NCI-H128 (cell line): ENCODE measurements around the gene CCR5.
"Not testable (repeated sequence)": the region's sequence is repeated elsewhere in the genome, so short reads cannot be mapped to it uniquely, and the experiment has no call there.

ENCODE experiments used
- DNase-seq: peaks from one replicate; lab custom pipeline; 2025; ENCODE audit not compliant: unreplicated experiment; lab: John Stamatoyannopoulos, UW

The CCR5 gene

GRCh38 chr3:46383211-46383950, 12.6 kb downstream of the CCR5 start:
- no peak for DNase-seq

GRCh38 chr3:46383951-46384330, 13.2 kb downstream of the CCR5 start:
- DNase-seq: no peak

- DNase-seq: no peak
Measured at GRCh38 chr3:46386205-46386604, 15.5 kb downstream of the CCR5 start.

DNA sequence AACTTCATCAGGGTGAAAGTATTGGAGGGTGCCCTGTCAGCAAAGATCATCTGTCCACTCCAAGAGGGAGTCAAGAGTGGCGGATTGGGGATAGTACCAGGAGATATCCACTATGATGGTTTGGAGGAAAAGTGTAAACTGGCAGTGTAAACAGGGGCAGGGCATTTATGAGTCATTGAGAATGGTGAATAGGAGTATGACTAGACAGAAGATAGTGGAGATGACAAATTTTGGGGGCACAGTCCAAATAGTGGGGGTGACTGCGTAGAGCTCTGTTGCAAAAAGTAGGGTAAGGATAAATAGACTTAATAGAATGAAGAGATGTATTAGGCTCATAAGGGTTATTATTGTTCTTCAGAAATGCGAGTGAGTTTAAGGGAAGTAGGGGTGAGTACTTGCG, 18.1 kb downstream of the CCR5 start:
- not testable (repeated sequence) for DNase-seq

GRCh38 chr3:46389306-46389705, 18.6 kb downstream of the CCR5 start:
- no peak for DNase-seq

- DNase-seq: not testable (repeated sequence)
Measured at GRCh38 chr3:46391526-46391925, 20.8 kb downstream of the CCR5 start.

DNA sequence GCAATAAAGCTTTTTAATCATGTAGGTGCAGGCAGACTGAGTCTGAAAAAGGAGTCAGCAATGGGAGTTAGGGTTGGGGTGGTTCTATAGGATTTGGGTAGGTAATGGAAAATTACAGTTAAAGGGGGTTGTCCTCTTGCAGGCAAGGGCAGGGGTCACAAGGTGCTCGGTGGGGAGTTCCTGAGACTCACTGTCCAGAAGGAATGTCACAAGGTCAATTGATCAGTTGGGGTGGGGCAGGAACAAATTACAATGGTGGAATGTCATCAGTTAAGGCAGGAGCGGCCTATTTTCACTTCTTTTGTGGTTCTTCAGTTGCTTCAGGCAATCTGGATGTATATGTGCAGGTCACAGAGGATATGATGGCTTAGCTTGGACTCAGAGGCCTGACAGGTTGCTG, 22.3 kb downstream of the CCR5 start:
- no peak for DNase-seq

DNA sequence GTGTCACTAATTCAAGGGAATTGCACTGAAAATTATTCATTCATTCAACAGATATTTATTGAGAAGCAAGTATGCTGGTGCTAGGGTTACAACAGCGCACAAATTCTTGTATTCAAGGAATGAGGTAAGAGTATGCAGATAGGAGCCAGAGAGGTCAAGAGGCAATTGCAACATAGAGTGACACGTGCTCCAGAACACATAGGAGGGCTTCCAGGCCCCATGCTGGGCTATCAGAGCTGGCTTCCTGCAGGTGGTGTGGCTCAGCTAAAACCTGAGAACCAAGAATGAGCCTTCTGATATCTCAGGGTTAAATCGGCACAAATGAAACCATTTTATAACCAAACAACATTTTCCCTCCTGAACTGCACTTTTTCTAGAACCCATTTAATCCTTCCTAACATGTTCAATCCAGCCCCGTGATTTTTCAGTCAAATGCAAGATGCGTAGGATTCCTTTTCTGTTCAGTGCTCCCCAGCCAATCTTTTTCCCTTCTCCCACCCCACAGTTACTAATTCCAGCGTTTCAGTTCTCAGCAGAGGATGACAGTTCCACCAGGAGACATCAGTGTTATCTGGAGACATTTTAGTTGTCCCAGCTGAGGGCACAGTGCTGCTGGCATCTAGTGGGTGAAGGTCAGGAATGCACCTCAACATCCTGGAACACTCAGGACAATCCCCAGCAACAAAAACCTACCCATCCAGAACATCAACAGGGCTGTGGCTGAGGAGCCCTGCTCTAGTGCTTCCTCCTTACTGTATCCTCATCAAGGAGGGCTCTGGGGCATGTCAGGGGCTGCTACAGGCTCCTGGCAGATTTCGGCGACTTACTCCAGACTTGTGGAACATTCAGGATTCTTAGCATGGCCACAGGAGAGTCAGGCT, 23.0 kb downstream of the CCR5 start:
- no peak for DNase-seq

- DNase-seq: no peak
Measured at GRCh38 chr3:46395210-46395661, 24.5 kb downstream of the CCR5 start.

- DNase-seq: no peak
Measured at GRCh38 chr3:46395766-46396530, 25.2 kb downstream of the CCR5 start.

DNA sequence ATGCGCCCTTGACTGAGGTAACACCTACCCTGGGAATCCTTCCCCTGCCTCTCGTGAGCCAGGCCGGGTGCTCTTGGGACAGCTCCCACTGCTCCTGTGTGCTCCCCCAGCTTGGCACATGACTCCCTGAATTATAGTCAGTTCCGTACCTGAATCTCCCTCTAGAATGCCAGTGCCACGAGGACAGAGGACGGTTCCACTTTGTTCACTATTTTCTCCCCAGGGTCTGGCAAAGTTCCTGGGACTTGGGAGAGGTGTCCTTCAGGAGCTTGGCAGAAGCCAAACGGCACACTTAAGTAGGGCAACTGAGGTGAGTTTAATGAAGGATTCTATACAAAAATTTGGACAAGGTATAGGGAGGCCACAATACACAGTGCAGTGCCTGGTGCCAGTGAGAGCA, 26.4 kb downstream of the CCR5 start:
- no peak for DNase-seq

GRCh38 chr3:46398186-46398955, 27.6 kb downstream of the CCR5 start:
- DNase-seq: no peak

- no peak for DNase-seq
Measured at GRCh38 chr3:46399098-46399497, 28.4 kb downstream of the CCR5 start.

- no peak for DNase-seq
Measured at GRCh38 chr3:46399557-46399956, 28.8 kb downstream of the CCR5 start.

- no peak for DNase-seq
Measured at GRCh38 chr3:46400000-46400734, 29.4 kb downstream of the CCR5 start.

GRCh38 chr3:46400846-46401245, 30.1 kb downstream of the CCR5 start:
- no peak for DNase-seq

- DNase-seq: no peak
Measured at GRCh38 chr3:46401579-46401978, 30.8 kb downstream of the CCR5 start.

DNA sequence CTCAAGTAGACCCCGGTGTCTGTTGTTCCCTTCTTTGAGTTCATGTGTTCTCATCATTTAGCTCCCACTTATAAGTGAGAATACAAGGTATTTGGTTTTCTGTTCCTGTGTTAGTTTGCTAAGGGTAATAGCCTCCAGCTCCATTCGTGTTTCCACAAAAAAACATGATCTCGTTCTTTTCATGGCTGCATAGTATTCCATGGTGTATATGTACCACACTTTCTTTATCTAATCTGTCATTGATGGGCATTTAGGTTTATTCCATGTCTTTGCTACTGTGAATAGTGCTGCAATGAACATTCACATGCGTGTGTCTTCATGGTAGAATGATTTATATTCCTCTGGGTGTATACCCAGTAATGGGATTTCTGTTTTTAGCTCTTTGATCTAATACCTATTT, 32.2 kb downstream of the CCR5 start:
- DNase-seq: not testable (repeated sequence)

DNA sequence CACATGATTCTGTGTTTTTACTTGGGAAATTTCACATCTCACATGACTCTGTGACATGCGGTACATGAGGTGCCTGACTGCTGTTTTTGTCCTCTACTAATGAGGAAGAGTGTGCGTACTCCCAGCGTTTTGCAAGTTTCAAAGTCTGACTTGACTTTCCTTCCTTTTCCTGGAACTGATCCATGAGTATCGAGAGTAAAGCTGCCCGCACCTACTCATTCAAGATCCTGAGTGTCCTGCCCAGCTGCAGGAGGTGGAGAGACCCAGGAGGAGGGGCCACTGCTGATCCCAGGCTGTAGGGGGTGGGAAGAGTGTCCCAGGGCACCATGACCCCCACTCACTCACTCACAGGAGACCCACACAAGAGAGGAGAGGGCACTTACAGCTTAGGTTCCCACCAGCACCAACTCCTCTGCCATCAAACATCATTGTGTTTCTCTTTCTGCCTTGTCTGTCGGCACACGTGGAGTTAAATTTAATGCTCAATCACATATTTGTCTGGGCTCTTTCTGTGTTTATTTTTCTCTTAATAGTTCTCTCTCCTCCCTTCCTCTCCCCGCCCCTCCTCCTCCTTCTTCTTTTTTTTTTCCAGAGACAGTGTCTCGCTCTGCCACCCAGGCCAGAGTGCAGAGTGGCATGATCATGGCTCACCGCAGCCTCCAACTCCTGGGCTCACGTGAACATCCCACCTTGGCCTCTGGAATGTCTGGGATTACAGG, 34.7 kb downstream of the CCR5 start:
- no peak for DNase-seq

GRCh38 chr3:46406443-46406787, 35.7 kb downstream of the CCR5 start:
- DNase-seq: no peak
